ENCODE measurements around the gene TMEM63B. TPM values are rescaled to one million over a fixed set of nuclear protein-coding genes. Genes with fewer than 3 reads are reported as not detected.

The TMEM63B gene
- total RNA-seq, 1 experiment from 2014 or later, result 24.9 TPM

GRCh38 chr6:44105146-44105545 is 22.2 kb upstream of the TMEM63B start:
- no peak for DNase-seq
- peaks cover 24% of the 10 kb centered on the region for H3K36me3 ChIP-seq (replicated peaks; ENCODE audit: control insufficient read depth, insufficient read depth, low read length)
- H3K4me3 ChIP-seq (ENCODE audit: insufficient read depth, low read depth, low read length), result no peak overlapping the region
- H3K27me3 ChIP-seq (ENCODE audit: control insufficient read depth, insufficient read depth, low read length), result no peaks in the 10 kb centered on the region

DNA sequence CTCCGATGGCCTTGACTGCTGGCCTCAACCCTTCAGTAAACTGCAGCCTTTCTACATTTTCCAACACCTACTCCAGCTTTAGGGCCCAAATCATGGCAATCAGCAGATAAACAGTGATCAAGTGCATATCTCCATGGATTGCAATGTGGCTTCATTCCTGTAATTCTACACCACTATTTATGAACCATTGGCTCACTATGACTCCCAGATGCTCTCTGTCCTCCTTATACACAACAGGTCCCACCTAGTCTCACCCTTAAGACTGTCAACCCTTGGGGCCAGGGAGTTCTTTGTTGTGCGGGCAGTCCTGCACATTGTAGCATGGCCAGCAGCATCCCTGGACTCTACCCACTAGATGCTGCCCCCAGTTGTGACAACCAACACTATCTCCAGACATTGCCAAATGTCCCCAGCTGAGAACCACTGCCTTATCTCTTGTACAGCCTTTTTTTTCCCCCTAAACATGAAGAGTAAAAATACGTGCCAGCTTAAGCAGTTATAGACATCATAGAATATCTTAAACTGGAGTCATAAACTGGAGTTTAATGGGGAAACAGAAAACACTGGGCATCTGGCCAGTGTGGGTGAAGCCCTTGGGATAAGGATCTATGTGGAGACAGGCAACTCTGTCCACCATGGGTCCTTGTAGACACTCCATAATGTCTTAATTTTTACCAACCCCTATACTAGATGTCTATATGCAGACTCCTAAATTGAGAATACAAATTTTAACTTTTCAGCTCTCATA is 21.2 kb upstream of the TMEM63B start:
- DNase-seq, result no peak
- no peak overlapping the region for H3K4me3 ChIP-seq (ENCODE audit: insufficient read depth, low read depth, low read length)
- H3K27me3 ChIP-seq (ENCODE audit: control insufficient read depth, insufficient read depth, low read length), result no peaks in the 10 kb centered on the region
- peaks cover 30% of the 10 kb centered on the region for H3K36me3 ChIP-seq (replicated peaks; ENCODE audit: control insufficient read depth, insufficient read depth, low read length)

GRCh38 chr6:44107017-44107416 is 20.3 kb upstream of the TMEM63B start:
- H3K36me3 ChIP-seq (replicated peaks; ENCODE audit: control insufficient read depth, insufficient read depth, low read length), result peaks cover 38% of the 10 kb centered on the region
- H3K27me3 ChIP-seq (ENCODE audit: control insufficient read depth, insufficient read depth, low read length), result no peaks in the 10 kb centered on the region
- no peak overlapping the region for H3K4me3 ChIP-seq (ENCODE audit: insufficient read depth, low read depth, low read length)
- DNase-seq, result no peak

DNA sequence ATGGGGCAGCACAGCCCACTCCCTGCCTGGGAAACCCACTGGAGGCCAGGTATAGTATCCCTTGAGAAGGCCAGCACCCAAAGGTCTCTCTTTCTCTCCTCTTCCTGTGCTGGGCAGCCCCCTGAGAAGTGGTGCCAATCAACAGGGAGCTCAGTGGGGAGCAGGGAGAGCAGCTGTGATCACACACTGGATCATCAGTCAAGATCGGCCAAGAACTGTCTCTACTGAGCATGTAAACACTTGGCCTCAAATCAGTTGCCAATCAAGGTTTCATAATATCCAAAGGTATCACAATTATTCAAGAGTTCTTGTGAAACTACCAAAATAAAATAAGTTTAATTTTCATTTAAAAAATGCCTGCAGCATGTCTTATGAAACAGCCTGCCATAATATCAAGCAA is 18.9 kb upstream of the TMEM63B start:
- no peak overlapping the region for H3K4me3 ChIP-seq (ENCODE audit: insufficient read depth, low read depth, low read length)
- no peaks in the 10 kb centered on the region for H3K27me3 ChIP-seq (ENCODE audit: control insufficient read depth, insufficient read depth, low read length)
- peaks cover 44% of the 10 kb centered on the region for H3K36me3 ChIP-seq (replicated peaks; ENCODE audit: control insufficient read depth, insufficient read depth, low read length)
- no peak for DNase-seq

- no peaks in the 10 kb centered on the region for H3K27me3 ChIP-seq (ENCODE audit: control insufficient read depth, insufficient read depth, low read length)
- no peak overlapping the region for H3K4me3 ChIP-seq (ENCODE audit: insufficient read depth, low read depth, low read length)
- peaks cover 47% of the 10 kb centered on the region for H3K36me3 ChIP-seq (replicated peaks; ENCODE audit: control insufficient read depth, insufficient read depth, low read length)
- no peak for DNase-seq
Measured at GRCh38 chr6:44109212-44109611, 18.1 kb upstream of the TMEM63B start.

DNA sequence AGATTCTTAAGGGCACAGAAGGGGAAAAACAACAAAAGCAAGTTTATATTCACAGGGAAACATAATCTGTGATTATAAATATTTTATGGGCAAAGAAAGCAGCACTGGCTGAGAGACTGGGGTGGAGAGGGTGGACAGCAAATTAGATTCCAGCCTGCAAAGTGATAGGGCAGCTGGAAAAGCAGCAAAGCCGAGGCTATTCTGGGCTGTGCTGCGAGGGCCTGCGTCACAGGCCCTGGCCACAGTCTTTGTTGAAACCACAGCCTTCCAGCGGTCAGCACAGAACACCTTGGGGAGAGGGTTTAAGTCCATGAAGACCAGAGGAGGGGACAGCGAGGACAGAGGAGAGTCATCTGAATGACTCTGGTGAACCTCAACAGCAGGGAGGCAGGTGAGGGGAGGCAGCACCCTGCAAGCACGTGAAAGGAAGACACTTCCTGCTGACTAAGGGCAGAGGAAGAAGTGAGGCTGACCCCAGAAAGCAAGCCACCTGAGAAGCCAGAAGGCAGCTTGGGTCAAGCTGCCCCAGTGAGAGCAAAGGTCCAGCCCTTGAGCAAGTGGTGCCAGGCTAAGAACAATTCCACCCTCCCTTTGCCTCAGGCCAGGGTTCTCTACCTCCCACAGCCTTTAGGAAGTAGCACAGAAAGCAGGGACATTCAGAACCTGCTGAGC is 17.2 kb upstream of the TMEM63B start:
- peaks cover 40% of the 10 kb centered on the region for H3K36me3 ChIP-seq (replicated peaks; ENCODE audit: control insufficient read depth, insufficient read depth, low read length)
- DNase-seq, result no peak
- H3K27me3 ChIP-seq (ENCODE audit: control insufficient read depth, insufficient read depth, low read length), result no peaks in the 10 kb centered on the region

GRCh38 chr6:44110966-44111365 is 16.4 kb upstream of the TMEM63B start:
- peaks cover 41% of the 10 kb centered on the region for H3K36me3 ChIP-seq (replicated peaks; ENCODE audit: control insufficient read depth, insufficient read depth, low read length)
- H3K27me3 ChIP-seq (ENCODE audit: control insufficient read depth, insufficient read depth, low read length), result no peaks in the 10 kb centered on the region
- DNase-seq, result no peak
- no peak overlapping the region for H3K4me3 ChIP-seq (ENCODE audit: insufficient read depth, low read depth, low read length)

More for the DNA sequence above, 17.2 kb upstream of the TMEM63B start:
- H3K4me3 ChIP-seq (ENCODE audit: insufficient read depth, low read depth, low read length), result no peak overlapping the region

GRCh38 chr6:44111434-44112417 is 15.6 kb upstream of the TMEM63B start:
- Histone ChIP-seq H3K4me3 (ENCODE audit: insufficient read depth, low read depth, low read length) (no peak overlapping the region), H3K36me3 (replicated peaks; ENCODE audit: control insufficient read depth, insufficient read depth, low read length) (peaks cover 40% of the 10 kb centered on the region), H3K27me3 (ENCODE audit: control insufficient read depth, insufficient read depth, low read length) (no peaks in the 10 kb centered on the region)
- DNase-seq, result no peak

DNA sequence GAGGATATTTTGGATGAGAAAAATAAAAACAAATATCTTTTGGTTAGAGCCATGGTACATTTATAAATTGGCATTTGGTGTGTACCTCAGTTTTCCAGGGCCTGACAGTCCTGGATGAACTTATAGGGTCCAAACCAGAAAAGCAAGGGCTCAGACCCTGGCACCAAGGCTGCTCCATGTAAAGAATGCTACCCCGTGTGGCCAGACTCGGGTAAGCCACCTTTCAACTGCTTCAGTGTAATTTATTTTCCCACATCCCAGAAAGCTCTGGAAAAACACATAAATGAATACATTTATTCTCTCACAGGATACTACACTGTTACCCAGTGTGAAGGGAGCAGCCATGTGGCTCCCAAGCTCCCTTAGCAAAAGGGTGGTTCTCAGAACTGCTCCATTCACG is 13.9 kb upstream of the TMEM63B start:
- Histone ChIP-seq H3K36me3 (replicated peaks; ENCODE audit: control insufficient read depth, insufficient read depth, low read length) (peaks cover 38% of the 10 kb centered on the region), H3K4me3 (ENCODE audit: insufficient read depth, low read depth, low read length) (no peak overlapping the region), H3K27me3 (ENCODE audit: control insufficient read depth, insufficient read depth, low read length) (no peaks in the 10 kb centered on the region)
- DNase-seq, result no peak

DNA sequence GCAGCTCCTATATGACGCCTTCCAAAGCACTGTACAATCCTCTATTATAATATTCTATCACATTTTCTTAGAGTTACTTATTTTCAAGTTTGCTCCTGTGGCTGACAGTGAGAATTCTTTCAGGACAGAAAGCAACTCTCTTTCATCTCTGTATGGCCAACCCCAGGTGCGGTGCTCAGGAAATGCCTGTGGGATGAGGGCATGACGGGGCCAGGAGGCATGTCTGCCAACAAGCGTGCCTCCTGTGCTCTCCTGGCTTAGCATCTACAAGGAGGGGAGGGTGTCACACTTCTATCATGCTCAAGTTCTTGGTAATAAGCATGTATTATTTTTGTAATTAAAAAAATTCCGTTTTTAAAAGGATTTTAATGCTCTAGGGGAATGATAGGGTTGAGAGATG is 11.5 kb upstream of the TMEM63B start:
- no peaks in the 10 kb centered on the region for H3K27me3 ChIP-seq (ENCODE audit: control insufficient read depth, insufficient read depth, low read length)
- no peak overlapping the region for H3K4me3 ChIP-seq (ENCODE audit: insufficient read depth, low read depth, low read length)
- peaks cover 27% of the 10 kb centered on the region for H3K36me3 ChIP-seq (replicated peaks; ENCODE audit: control insufficient read depth, insufficient read depth, low read length)
- DNase-seq, result no peak

GRCh38 chr6:44116641-44117382 is 10.5 kb upstream of the TMEM63B start:
- Histone ChIP-seq H3K27me3 (ENCODE audit: control insufficient read depth, insufficient read depth, low read length) (no peaks in the 10 kb centered on the region), H3K36me3 (replicated peaks; ENCODE audit: control insufficient read depth, insufficient read depth, low read length) (peaks cover 19% of the 10 kb centered on the region), H3K4me3 (ENCODE audit: insufficient read depth, low read depth, low read length) (no peak overlapping the region)
- DNase-seq, result no peak

- no peak overlapping the region for H3K4me3 ChIP-seq (ENCODE audit: insufficient read depth, low read depth, low read length)
- H3K36me3 ChIP-seq (replicated peaks; ENCODE audit: control insufficient read depth, insufficient read depth, low read length), result peaks cover 13% of the 10 kb centered on the region
- no peak for DNase-seq
- H3K27me3 ChIP-seq (ENCODE audit: control insufficient read depth, insufficient read depth, low read length), result no peaks in the 10 kb centered on the region
Measured at GRCh38 chr6:44117397-44118128, 9.8 kb upstream of the TMEM63B start.

GRCh38 chr6:44119704-44120262 is 7.6 kb upstream of the TMEM63B start:
- Histone ChIP-seq H3K36me3 (replicated peaks; ENCODE audit: control insufficient read depth, insufficient read depth, low read length) (peaks cover 5% of the 10 kb centered on the region), H3K27me3 (ENCODE audit: control insufficient read depth, insufficient read depth, low read length) (no peaks in the 10 kb centered on the region), H3K4me3 (ENCODE audit: insufficient read depth, low read depth, low read length) (no peak overlapping the region)
- no peak for DNase-seq
